ENCODE measurements around the gene HSF4.

Gene HSF4

GRCh38 chr16:67166110-67166547, 1.6 kb downstream of the HSF4 start:
- Histone ChIP-seq H3K27me3 (ENCODE audit: low read depth) (no peaks in the 10 kb centered on the region), H3K9me3 (no peaks in the 10 kb centered on the region), H3K4me3 (no peak overlapping the region), H3K4me1 (peaks cover 14% of the 10 kb centered on the region), H3K36me3 (replicated peaks) (no peaks in the 10 kb centered on the region)
- in situ Hi-C loops (cut with MboI; ENCODE audit: low sequenced_read_pairs) = no loop called here
- no peak for DNase-seq (ENCODE audit: low spot score in 2 of 2)

GRCh38 chr16:67166598-67167168, 2.1 kb downstream of the HSF4 start:
- Histone ChIP-seq H3K27me3 (ENCODE audit: low read depth) (no peaks in the 10 kb centered on the region), H3K4me1 (peaks cover 18% of the 10 kb centered on the region), H3K4me3 (no peak overlapping the region), H3K36me3 (replicated peaks) (no peaks in the 10 kb centered on the region), H3K9me3 (no peaks in the 10 kb centered on the region)
- in situ Hi-C loops (cut with MboI; ENCODE audit: low sequenced_read_pairs) = no loop called here
- DNase-seq (ENCODE audit: low spot score in 2 of 2) = no peak

- Histone ChIP-seq H3K4me3 (no peak overlapping the region), H3K27me3 (ENCODE audit: low read depth) (no peaks in the 10 kb centered on the region), H3K36me3 (replicated peaks) (no peaks in the 10 kb centered on the region), H3K9me3 (no peaks in the 10 kb centered on the region), H3K4me1 (peaks cover 18% of the 10 kb centered on the region)
- no peak for DNase-seq (ENCODE audit: low spot score in 2 of 2)
- in situ Hi-C loops (cut with MboI; ENCODE audit: low sequenced_read_pairs) = no loop called here
These were observed 3.0 kb downstream of the HSF4 start for GRCh38 chr16:67167588-67167987.

GRCh38 chr16:67169011-67169451, 4.5 kb downstream of the HSF4 start:
- no peaks in the 10 kb centered on the region for H3K9me3 ChIP-seq
- H3K27me3 ChIP-seq (ENCODE audit: low read depth) = no peaks in the 10 kb centered on the region
- no peak overlapping the region; the same call in 1 of the 2 replicates for H3K4me3 ChIP-seq
- peaks cover 24% of the 10 kb centered on the region for H3K4me1 ChIP-seq
- no peak for DNase-seq (ENCODE audit: low spot score in 2 of 2)
- in situ Hi-C loops (cut with MboI; ENCODE audit: low sequenced_read_pairs) = no loop called here
- H3K36me3 ChIP-seq (replicated peaks) = no peaks in the 10 kb centered on the region

- in situ Hi-C loops (cut with MboI; ENCODE audit: low sequenced_read_pairs) = no loop called here
- peak; percentile 28 to 88 for DNase-seq (ENCODE audit: low spot score in 2 of 2)
- peaks cover 31% of the 10 kb centered on the region for H3K4me1 ChIP-seq
- no peaks in the 10 kb centered on the region for H3K9me3 ChIP-seq
- no peaks in the 10 kb centered on the region; the same call in 1 of the 2 replicates for H3K36me3 ChIP-seq (replicated peaks)
- H3K27me3 ChIP-seq (ENCODE audit: low read depth) = no peaks in the 10 kb centered on the region
- H3K4me3 ChIP-seq = peak overlapping the region; percentile 41
These were observed 5.2 kb downstream of the HSF4 start for GRCh38 chr16:67169642-67170167.

GRCh38 chr16:67170168-67170948, 5.8 kb downstream of the HSF4 start, which contains the start of gene NOL3:
TSS of gene NOL3 (plus strand) at chr16:67170538.
- DNase-seq (ENCODE audit: low spot score in 2 of 2) = peak; percentile 92 to 93
- Histone ChIP-seq H3K9me3 (no peaks in the 10 kb centered on the region), H3K4me3 (peak within 1 kb of the TSS; percentile 41), H3K36me3 (replicated peaks) (peaks cover 5% of the 10 kb centered on the region), H3K4me1 (peaks cover 37% of the 10 kb centered on the region), H3K27me3 (ENCODE audit: low read depth) (no peaks in the 10 kb centered on the region)
- in situ Hi-C loops (cut with MboI; ENCODE audit: low sequenced_read_pairs) = no loop called here

GRCh38 chr16:67170949-67171649, 6.6 kb downstream of the HSF4 start:
- Histone ChIP-seq H3K36me3 (replicated peaks) (peaks cover 5% of the 10 kb centered on the region), H3K4me1 (peaks cover 38% of the 10 kb centered on the region), H3K27me3 (ENCODE audit: low read depth) (no peaks in the 10 kb centered on the region), H3K9me3 (no peaks in the 10 kb centered on the region), H3K4me3 (peak overlapping the region; percentile 41)
- in situ Hi-C loops (cut with MboI; ENCODE audit: low sequenced_read_pairs) = no loop called here
- peak in 1 of 2 experiments; percentile 34 for DNase-seq (ENCODE audit: low spot score in 2 of 2)

GRCh38 chr16:67173323-67173722, 8.8 kb downstream of the HSF4 start:
- Histone ChIP-seq H3K4me3 (peak overlapping the region; percentile 34), H3K9me3 (no peaks in the 10 kb centered on the region), H3K27me3 (ENCODE audit: low read depth) (no peaks in the 10 kb centered on the region), H3K4me1 (peaks cover 38% of the 10 kb centered on the region), H3K36me3 (replicated peaks) (peaks cover 5% of the 10 kb centered on the region)
- DNase-seq (ENCODE audit: low spot score in 2 of 2) = no peak
- in situ Hi-C loops (cut with MboI; ENCODE audit: low sequenced_read_pairs) = no loop called here

GRCh38 chr16:67173808-67174705, 9.5 kb downstream of the HSF4 start:
- H3K4me3 ChIP-seq = peak overlapping the region; percentile 34
- H3K27me3 ChIP-seq (ENCODE audit: low read depth) = no peaks in the 10 kb centered on the region
- H3K4me1 ChIP-seq = peaks cover 38% of the 10 kb centered on the region
- in situ Hi-C loops (cut with MboI; ENCODE audit: low sequenced_read_pairs) = no loop called here
- peak; percentile 64 to 84 for DNase-seq (ENCODE audit: low spot score in 2 of 2)
- no peaks in the 10 kb centered on the region for H3K9me3 ChIP-seq
- H3K36me3 ChIP-seq (replicated peaks) = peaks cover 5% of the 10 kb centered on the region

GRCh38 chr16:67174706-67175231, 10.2 kb downstream of the HSF4 start:
- peaks cover 33% of the 10 kb centered on the region for H3K4me1 ChIP-seq
- H3K9me3 ChIP-seq = no peaks in the 10 kb centered on the region
- peak overlapping the region; percentile 34 for H3K4me3 ChIP-seq
- in situ Hi-C loops (cut with MboI; ENCODE audit: low sequenced_read_pairs) = no loop called here
- no peaks in the 10 kb centered on the region for H3K27me3 ChIP-seq (ENCODE audit: low read depth)
- no peak for DNase-seq (ENCODE audit: low spot score in 2 of 2)
- H3K36me3 ChIP-seq (replicated peaks) = peaks cover 5% of the 10 kb centered on the region

- DNase-seq (ENCODE audit: low spot score in 2 of 2) = no peak
- Histone ChIP-seq H3K27me3 (ENCODE audit: low read depth) (no peaks in the 10 kb centered on the region), H3K9me3 (no peaks in the 10 kb centered on the region), H3K4me3 (no peak overlapping the region), H3K4me1 (peaks cover 20% of the 10 kb centered on the region), H3K36me3 (replicated peaks) (peaks cover 5% of the 10 kb centered on the region)
- in situ Hi-C loops (cut with MboI; ENCODE audit: low sequenced_read_pairs) = no loop called here
These were observed 12.1 kb downstream of the HSF4 start for GRCh38 chr16:67176662-67177061.

- Histone ChIP-seq H3K4me3 (no peak overlapping the region), H3K9me3 (no peaks in the 10 kb centered on the region), H3K4me1 (peaks cover 20% of the 10 kb centered on the region), H3K36me3 (replicated peaks) (peaks cover 5% of the 10 kb centered on the region), H3K27me3 (ENCODE audit: low read depth) (no peaks in the 10 kb centered on the region)
- in situ Hi-C loops (cut with MboI; ENCODE audit: low sequenced_read_pairs) = no loop called here
- no peak for DNase-seq (ENCODE audit: low spot score in 2 of 2)
These were observed 13.5 kb downstream of the HSF4 start for GRCh38 chr16:67177743-67178699.
